NCI-H82 (cell line): ENCODE data around the gene FAM162B.
"Not testable (repeated sequence)": the region's sequence is repeated elsewhere in the genome, so short reads cannot be mapped to it uniquely, and the experiment has no call there.

Source experiments
- DNase-seq: peaks from one replicate; lab custom pipeline; 2025; lab: John Stamatoyannopoulos, UW

FAM162B gene

DNA sequence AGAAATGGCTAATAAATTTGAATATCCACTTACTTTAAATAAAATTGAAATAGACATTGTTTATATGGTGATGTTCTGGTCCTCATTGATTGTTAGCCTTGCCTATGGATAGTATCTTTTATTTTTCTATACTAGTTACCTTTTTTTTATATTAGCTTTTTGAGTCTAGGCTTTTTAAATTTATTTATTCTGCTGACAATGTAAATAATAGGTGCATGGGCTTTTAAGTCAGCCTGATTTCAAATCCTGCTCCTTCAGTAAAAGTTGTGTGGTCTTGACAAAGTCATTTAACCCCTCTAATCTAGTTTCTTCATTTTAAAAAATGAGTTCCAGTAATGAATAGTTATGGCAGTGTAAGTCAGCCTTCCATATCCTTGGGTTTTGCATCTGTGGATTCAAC is 38.6 kb downstream of the FAM162B start:
- no peak for DNase-seq

GRCh38 chr6:116714761-116715160 is 50.8 kb downstream of the FAM162B start:
- no peak for DNase-seq

- no peak for DNase-seq
These were observed 51.2 kb downstream of the FAM162B start for GRCh38 chr6:116714296-116714695.

DNA sequence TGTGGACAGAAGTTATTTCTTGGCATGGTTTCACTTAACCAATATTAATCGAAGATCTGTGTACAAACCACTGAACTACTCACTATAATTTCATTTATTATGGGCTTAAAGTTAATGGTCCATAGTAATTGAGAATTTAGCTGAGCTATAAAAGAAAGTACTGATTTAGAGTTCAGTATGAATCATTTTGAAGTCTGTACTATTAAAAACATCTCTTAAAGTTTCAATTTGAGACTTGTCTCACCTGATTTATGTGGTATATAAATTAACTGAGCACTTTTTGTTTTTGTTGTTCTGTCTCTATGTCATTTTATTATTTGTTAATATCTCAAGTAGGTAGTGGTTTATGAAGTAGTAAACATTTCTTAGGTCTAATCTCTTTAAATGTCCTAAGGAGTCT is 59.6 kb downstream of the FAM162B start:
- no peak for DNase-seq

- not testable (repeated sequence) for DNase-seq
These were observed 61.6 kb downstream of the FAM162B start for GRCh38 chr6:116703888-116704287.
